Colonic mucosa (tissue), 4 donors: ENCODE data around the gene CRISP1. TPM values are rescaled to one million over a fixed set of nuclear protein-coding genes. Genes with fewer than 3 reads are reported as not detected.
"Not testable (repeated sequence)": the region's sequence is repeated elsewhere in the genome, so short reads cannot be mapped to it uniquely, and the experiment has no call there.

Experiments
- DNase-seq: peaks from one replicate; pipeline ENCODE4 v3.0.0-alpha.2; 2020
- H3K27ac ChIP-seq: fragments of 200-600 bp; one replicate; pipeline ENCODE4 v1.8.0; 2021
- H3K27me3 ChIP-seq: fragments of 200-600 bp; one replicate; pipeline ENCODE4 v1.8.0; 2021
- H3K36me3 ChIP-seq: fragments of 200-600 bp; one replicate; pipeline ENCODE4 v1.8.0; 2021
- H3K4me1 ChIP-seq: fragments of 200-600 bp; one replicate; pipeline ENCODE4 v1.8.0; 2021; ENCODE audit warnings: mild to moderate bottlenecking
- H3K4me3 ChIP-seq: fragments of 200-600 bp; one replicate; pipeline ENCODE4 v1.8.0; 2021
- H3K9ac ChIP-seq, 2 donors: one replicate each; pipeline ENCODE4 v1.7.0; 2013; ENCODE audit warnings: control low read depth in 2 of 2, low read depth in 2 of 2, low read length in 2 of 2
- H3K9me3 ChIP-seq: fragments of 200-600 bp; one replicate; pipeline ENCODE4 v1.8.0; 2021
- intact Hi-C: fragments of 100-400 bp; cut with DNase I; formaldehyde crosslinking; loops from one replicate; pipeline ENCODE4 v1.14.1; 2022
- total RNA-seq, 2 donors: library from RNA; stranded (reverse); fragmentation: NEBNext Ultra II Directional in 1 of 2; extraction: Animal tissue kit (Norgen Biotek cat#: 25700) in 1 of 2; gene quantifications; one replicate each; pipeline ENCODE4 v1.2.1, GENCODE V29; 2021
- TF ChIP-seq, protein P1 (sequence below): fragments of 200-600 bp; IDR thresholded peaks from one replicate; pipeline ENCODE4 v1.8.0; 2022; ENCODE audit warnings: antibody characterized with exemption, mild to moderate bottlenecking
- donor health status: healthy.
- donor health status: DM: no; HTN: no; CAD: no.
- donor health status: DM: no; HTN: no; CAD: no.

CRISP1 gene
- total RNA-seq, 2 donors from 2014 or later, result not detected

DNA sequence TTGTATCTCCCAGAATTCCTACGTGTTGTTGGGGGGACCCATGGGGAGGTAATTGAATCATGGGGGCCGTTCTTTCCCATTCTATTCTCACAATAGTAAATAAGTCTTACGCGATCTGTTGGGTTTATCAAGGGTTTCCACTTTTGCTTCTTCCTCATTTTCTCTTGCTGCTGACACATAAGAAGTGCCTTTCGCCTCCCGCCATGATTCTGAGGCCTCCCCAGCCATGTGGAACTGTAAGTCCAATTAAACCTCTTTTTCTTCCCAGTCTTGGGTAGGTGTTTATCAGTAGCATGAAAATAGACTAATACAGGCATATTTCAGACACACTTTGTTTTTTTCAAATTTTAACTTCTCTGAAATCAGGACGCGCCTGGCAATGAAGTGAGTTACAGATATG, 64.8 kb downstream of the CRISP1 start:
- TF ChIP-seq, protein P1, sequence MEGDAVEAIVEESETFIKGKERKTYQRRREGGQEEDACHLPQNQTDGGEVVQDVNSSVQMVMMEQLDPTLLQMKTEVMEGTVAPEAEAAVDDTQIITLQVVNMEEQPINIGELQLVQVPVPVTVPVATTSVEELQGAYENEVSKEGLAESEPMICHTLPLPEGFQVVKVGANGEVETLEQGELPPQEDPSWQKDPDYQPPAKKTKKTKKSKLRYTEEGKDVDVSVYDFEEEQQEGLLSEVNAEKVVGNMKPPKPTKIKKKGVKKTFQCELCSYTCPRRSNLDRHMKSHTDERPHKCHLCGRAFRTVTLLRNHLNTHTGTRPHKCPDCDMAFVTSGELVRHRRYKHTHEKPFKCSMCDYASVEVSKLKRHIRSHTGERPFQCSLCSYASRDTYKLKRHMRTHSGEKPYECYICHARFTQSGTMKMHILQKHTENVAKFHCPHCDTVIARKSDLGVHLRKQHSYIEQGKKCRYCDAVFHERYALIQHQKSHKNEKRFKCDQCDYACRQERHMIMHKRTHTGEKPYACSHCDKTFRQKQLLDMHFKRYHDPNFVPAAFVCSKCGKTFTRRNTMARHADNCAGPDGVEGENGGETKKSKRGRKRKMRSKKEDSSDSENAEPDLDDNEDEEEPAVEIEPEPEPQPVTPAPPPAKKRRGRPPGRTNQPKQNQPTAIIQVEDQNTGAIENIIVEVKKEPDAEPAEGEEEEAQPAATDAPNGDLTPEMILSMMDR, result no peak
- intact Hi-C loops, result no loop called here

DNA sequence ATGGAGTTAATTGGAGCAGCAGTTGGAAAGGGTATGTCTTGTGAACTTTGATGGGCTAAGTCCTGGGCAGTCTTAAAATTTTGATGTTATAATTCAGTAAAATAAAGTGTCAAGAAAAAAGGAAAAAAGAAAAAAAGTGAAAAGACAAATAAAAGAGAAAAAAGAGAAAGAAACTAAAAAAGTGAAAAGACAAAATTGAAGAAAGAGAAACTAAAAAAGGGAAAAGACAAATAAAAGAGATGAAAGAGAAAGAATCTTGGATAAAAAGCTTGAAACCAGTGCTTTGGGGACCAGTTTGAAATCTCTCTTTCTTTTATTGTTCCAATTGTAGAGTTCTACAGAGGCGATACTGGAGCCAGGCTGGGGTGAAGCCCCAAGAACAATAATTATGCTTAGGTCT, 67.2 kb downstream of the CRISP1 start:
- H3K9ac ChIP-seq, result no peak overlapping the region
- H3K9me3 ChIP-seq, result no peaks in the 10 kb centered on the region
- H3K27me3 ChIP-seq, result no peaks in the 10 kb centered on the region
- intact Hi-C loops, result no loop called here
- H3K4me3 ChIP-seq, result no peak overlapping the region
- no peaks in the 10 kb centered on the region for H3K4me1 ChIP-seq
- no peak overlapping the region for H3K27ac ChIP-seq
- TF ChIP-seq, protein P1, result no peak
- DNase-seq, result no peak
- no peaks in the 10 kb centered on the region for H3K36me3 ChIP-seq

More for the DNA sequence above, 64.8 kb downstream of the CRISP1 start:
- no peak overlapping the region for H3K27ac ChIP-seq
- no peaks in the 10 kb centered on the region for H3K27me3 ChIP-seq
- no peak for DNase-seq
- no peaks in the 10 kb centered on the region for H3K4me1 ChIP-seq
- no peaks in the 10 kb centered on the region for H3K36me3 ChIP-seq
- no peak overlapping the region for H3K9ac ChIP-seq
- no peak overlapping the region for H3K4me3 ChIP-seq
- H3K9me3 ChIP-seq, result no peaks in the 10 kb centered on the region

DNA sequence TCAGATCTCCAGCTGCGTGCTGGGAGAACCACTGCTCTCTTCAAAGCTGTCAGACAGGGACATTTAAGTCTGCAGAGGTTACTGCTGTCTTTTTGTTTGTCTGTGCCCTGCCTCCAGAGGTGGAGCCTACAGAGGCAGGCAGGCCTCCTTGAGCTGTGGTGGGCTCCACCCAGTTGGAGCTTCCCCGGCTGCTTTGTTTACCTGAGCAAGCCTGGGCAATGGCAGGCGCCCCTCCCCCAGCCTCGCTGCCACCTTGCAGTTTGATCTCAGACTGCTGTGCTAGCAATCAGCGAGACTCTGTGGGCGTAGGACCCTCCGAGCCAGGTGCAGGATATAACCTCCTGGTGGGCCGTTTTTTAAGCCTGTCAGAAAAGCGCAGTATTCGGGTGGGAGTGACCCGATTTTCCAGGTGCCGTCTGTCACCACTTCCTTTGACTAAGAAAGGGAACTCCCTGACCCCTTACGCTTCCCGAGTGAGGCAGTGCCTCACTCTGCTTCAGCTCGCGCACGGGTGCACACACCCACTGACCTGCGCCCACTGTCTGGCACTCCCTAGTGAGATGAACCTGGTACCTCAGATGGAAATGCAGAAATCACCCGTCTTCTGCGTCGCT, 69.4 kb downstream of the CRISP1 start:
- intact Hi-C loops, result not testable (repeated sequence)

DNA sequence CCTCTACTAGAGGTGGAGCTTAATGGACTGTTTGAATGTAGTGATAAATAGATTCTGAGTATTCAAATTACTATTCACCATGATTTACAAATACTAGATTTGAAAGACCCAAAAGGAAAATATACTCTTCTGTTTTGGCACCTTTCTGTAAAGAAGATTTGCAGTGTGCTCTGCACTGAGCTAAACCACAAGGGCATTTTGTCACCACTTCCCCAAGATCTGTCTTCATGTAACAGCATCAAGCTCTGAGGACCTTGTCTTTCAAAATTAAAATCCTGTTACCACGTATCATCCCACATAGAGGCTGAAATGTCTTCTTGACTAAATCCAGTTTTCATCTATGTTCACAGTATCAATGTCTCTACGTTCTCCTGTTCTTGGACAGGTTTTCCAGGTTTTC, 76.0 kb downstream of the CRISP1 start:
- DNase-seq, result no peak
- Histone ChIP-seq H3K4me1 (no peaks in the 10 kb centered on the region), H3K9ac (no peak overlapping the region), H3K9me3 (no peaks in the 10 kb centered on the region), H3K27me3 (no peaks in the 10 kb centered on the region), H3K27ac (no peak overlapping the region), H3K36me3 (no peaks in the 10 kb centered on the region), H3K4me3 (no peak overlapping the region)
- TF ChIP-seq, protein P1, result no peak
- intact Hi-C loops, result no loop called here

More for the DNA sequence above, 69.4 kb downstream of the CRISP1 start:
- not testable (repeated sequence) for H3K27ac ChIP-seq, DNase-seq, H3K9me3 ChIP-seq, H3K9ac ChIP-seq, H3K4me1 ChIP-seq, H3K27me3 ChIP-seq, H3K36me3 ChIP-seq, H3K4me3 ChIP-seq

DNA sequence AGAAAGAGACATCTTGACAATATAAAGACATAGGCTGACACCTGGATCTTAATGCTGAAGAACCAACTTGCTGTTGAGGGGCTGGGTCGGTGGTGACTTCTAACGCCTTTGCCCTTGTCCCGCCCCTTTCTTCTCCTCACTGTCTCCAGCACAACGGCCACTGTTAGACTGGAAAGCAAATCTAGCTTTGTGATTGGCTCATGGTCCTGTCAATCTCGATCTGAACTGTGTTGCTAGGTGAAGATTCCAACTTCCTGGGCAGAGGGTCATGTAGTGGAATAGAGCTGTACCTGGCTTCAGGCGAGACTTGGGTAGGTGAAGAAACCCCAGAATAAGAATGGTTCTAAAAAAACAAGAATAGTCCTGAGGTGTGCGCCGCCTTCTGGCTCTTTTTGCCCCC, 79.2 kb downstream of the CRISP1 start, which contains the start of gene PGK2:
PGK2 (minus strand) TSS at position 110 of the 400 bp plus-strand sequence; CDS start at position 12, 98 bp downstream.
- intact Hi-C loops, result no loop called here
- DNase-seq, result no peak
- Histone ChIP-seq H3K27ac (no peak within 1 kb of the TSS), H3K9me3 (no peaks in the 10 kb centered on the region), H3K4me1 (no peaks in the 10 kb centered on the region), H3K36me3 (no peaks in the 10 kb centered on the region), H3K9ac (no peak within 1 kb of the TSS), H3K4me3 (no peak within 1 kb of the TSS), H3K27me3 (no peaks in the 10 kb centered on the region)
- TF ChIP-seq, protein P1, result no peak

DNA sequence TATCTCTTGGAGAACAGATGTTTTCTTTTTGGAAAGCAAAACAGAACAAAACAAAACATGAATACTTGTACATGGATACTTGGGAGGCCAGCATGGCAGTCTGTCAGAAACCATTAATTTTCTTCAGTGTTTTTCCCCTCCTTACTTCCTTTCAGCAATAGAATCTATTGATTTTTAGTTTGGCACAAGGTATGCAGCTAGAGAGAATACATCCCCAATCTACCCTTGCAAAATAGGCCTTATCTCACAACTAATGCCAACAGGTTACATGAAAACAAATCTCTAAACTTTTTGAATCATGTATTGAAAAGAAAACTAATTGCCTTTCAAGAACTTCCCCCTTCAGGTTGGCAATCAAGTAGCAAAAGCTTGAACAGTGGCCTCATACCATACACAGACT, 82.1 kb downstream of the CRISP1 start:
- intact Hi-C loops, result no loop called here
- H3K4me3 ChIP-seq, result no peak overlapping the region
- no peaks in the 10 kb centered on the region for H3K27me3 ChIP-seq
- no peaks in the 10 kb centered on the region for H3K9me3 ChIP-seq
- H3K36me3 ChIP-seq, result no peaks in the 10 kb centered on the region
- no peak overlapping the region for H3K9ac ChIP-seq
- TF ChIP-seq, protein P1, result no peak
- no peak overlapping the region for H3K27ac ChIP-seq
- DNase-seq, result no peak
- no peaks in the 10 kb centered on the region for H3K4me1 ChIP-seq
